Measurements from ENCODE around the gene SERPINB1. TPM values are rescaled to one million over a fixed set of nuclear protein-coding genes. Genes with fewer than 3 reads are reported as not detected.

The SERPINB1 gene
- polyA plus RNA-seq, 1 of the 3 experiments (the other 2 are of a cell fraction): 9.4 TPM

- Histone ChIP-seq H3K4me1 (ENCODE audit: control insufficient read depth in 1 of 2, insufficient read depth in 2 of 2, low read depth in 1 of 2, low read length in 1 of 2) (peaks cover 18 to 26% of the 10 kb centered on the region in 2 experiments; a peak in 2 of 4 replicates), H3K36me3 (replicated peaks in 1 of 2; ENCODE audit: control insufficient read depth in 1 of 2, insufficient read depth in 2 of 2, low read length in 1 of 2) (no peaks in the 10 kb centered on the region), H3K9ac (no peak overlapping the region), H3K27ac (ENCODE audit: low read depth in 2 of 2, low read length in 1 of 2) (peak overlapping the region; percentile 51 to 91), H4K20me1 (ENCODE audit: insufficient read depth) (no peaks in the 10 kb centered on the region), H3K4me3 (ENCODE audit: low read depth in 2 of 2, low read length in 1 of 2) (no peak overlapping the region), H3K4me2 (peak overlapping the region; percentile 50), H3K9me2 (no peaks in the 10 kb centered on the region), H3K27me3 (ENCODE audit: insufficient read depth) (no peaks in the 10 kb centered on the region), H3F3A (replicated peaks; ENCODE audit: insufficient read depth) (peaks cover 4% of the 10 kb centered on the region), H3K79me2 (ENCODE audit: insufficient read depth) (no peaks in the 10 kb centered on the region), H2AFZ (ENCODE audit: low read depth) (peak overlapping the region; percentile 88), H3K9me3 (no peaks in the 10 kb centered on the region)
- DNase-seq: peak; percentile 70
- no peak for TF ChIP-seq SMC3 (IDR thresholded peaks at IDR 0.05; ENCODE audit: low read depth, low read length)
- no peak for TF ChIP-seq NFIC (IDR thresholded peaks at IDR 0.05; ENCODE audit: borderline replicate concordance)
- no peak for TF ChIP-seq ELF1 (IDR thresholded peaks at IDR 0.05)
- no peak for TF ChIP-seq EZH2phosphoT487 (IDR thresholded peaks at IDR 0.05; ENCODE audit: borderline replicate concordance, low read depth)
- TF ChIP-seq REST (IDR thresholded peaks at IDR 0.05; ENCODE audit: low read depth, low read length): no peak
- no peak for TF ChIP-seq SIN3A (IDR thresholded peaks at IDR 0.05; ENCODE audit: borderline replicate concordance, low read depth, low read length)
- TF ChIP-seq MXI1 (IDR thresholded peaks at IDR 0.05; ENCODE audit: low read depth, low read length): no peak
- no peak for TF ChIP-seq IRF3 (IDR thresholded peaks at IDR 0.05; ENCODE audit: low read depth, low read length)
- no peak for TF ChIP-seq USF1 (IDR thresholded peaks at IDR 0.05; ENCODE audit: borderline replicate concordance, low read depth)
- no peak for TF ChIP-seq JUND (IDR thresholded peaks at IDR 0.05)
- no peak for TF ChIP-seq MAX (IDR thresholded peaks at IDR 0.05; ENCODE audit: low read depth)
- TF ChIP-seq TCF12 (IDR thresholded peaks at IDR 0.05): no peak
- TF ChIP-seq FOXM1 (IDR thresholded peaks at IDR 0.05; ENCODE audit: low read depth): no peak
- no peak for TF ChIP-seq GATA2 (CRISPR knock-in tag; IDR thresholded peaks at IDR 0.05)
- no peak for TF ChIP-seq GABPA (IDR thresholded peaks at IDR 0.05; ENCODE audit: low read depth)
- no peak for TF ChIP-seq USF2 (IDR thresholded peaks at IDR 0.05; ENCODE audit: borderline replicate concordance, low read depth, low read length)
- no peak for TF ChIP-seq RXRA (IDR thresholded peaks at IDR 0.05; ENCODE audit: borderline replicate concordance, low read depth)
- TF ChIP-seq MEF2A (IDR thresholded peaks at IDR 0.05; ENCODE audit: borderline replicate concordance, low read depth): no peak
- no peak for TF ChIP-seq CTCF (IDR thresholded peaks at IDR 0.05)
- CTCF ChIA-PET: interaction anchor here (0.8 to 3.8 kb wide), 4 partner anchors 12 to 75 kb away, joined by 3 to 24 read pairs (median 4); no protein-coding TSS in a partner anchor
- POLR2A ChIA-PET: no interaction called here
- 27% methylated on average over 16 of the region's 18 CpGs for WGBS (ENCODE audit: low lambda C conversion rate)
These were observed 16.1 kb upstream of the SERPINB1 start for GRCh38 chr6:2857580-2858337.
